DND-41 (cell line): ENCODE measurements around the gene VPS18.

Experiments
- CTCF ChIP-seq: IDR thresholded peaks from 2 replicates; pipeline ENCODE4 v1.5.1; 2012; ENCODE audit warnings: borderline replicate concordance, low read length, moderate library complexity, mild to moderate bottlenecking; ENCODE audit not compliant: poor library complexity, severe bottlenecking; ENCODE audit errors: extremely low read depth
- EZH2 ChIP-seq: IDR thresholded peaks from 3 replicates; pipeline ENCODE4 v1.6.1; 2012; ENCODE audit warnings: borderline replicate concordance, low read depth, mild to moderate bottlenecking, moderate library complexity, low read length, inconsistent platforms; ENCODE audit not compliant: severe bottlenecking

GRCh38 chr15:40847223-40847961 is 46.9 kb upstream of the VPS18 start:
- no peak for TF ChIP-seq CTCF
- no peak for TF ChIP-seq EZH2
